ENCODE measurements around the gene ABCA1. TPM values are rescaled to one million over a fixed set of nuclear protein-coding genes. Genes with fewer than 3 reads are reported as not detected.

The ABCA1 gene
- total and polyA plus RNA-seq, 2 of the 4 experiments (the other 2 are of a cell fraction): 5.8 to 52.2 TPM

GRCh38 chr9:104746798-104747197 is 181.2 kb downstream of the ABCA1 start:
- Histone ChIP-seq H3K9me3 (ENCODE audit: control insufficient read depth, insufficient read depth, low read length) (no peaks in the 10 kb centered on the region), H2AK9ac (replicated peaks; ENCODE audit: low read depth, low read length, poor library complexity) (no peak overlapping the region), H4K20me1 (ENCODE audit: insufficient read depth, low read length) (no peaks in the 10 kb centered on the region), H3K14ac (replicated peaks; ENCODE audit: low read depth, low read length) (no peak overlapping the region), H3K9me1 (ENCODE audit: insufficient read depth, low read length) (no peaks in the 10 kb centered on the region), H2BK15ac (ENCODE audit: low read depth, low read length) (no peak overlapping the region), H3K79me1 (ENCODE audit: low read depth in 1 of 2, low read length in 2 of 2) (peaks cover 11 to 24% of the 10 kb centered on the region in 2 experiments), H3K27ac (ENCODE audit: insufficient read depth, low read length) (no peak overlapping the region), H2BK5ac (ENCODE audit: low read depth, low read length, poor library complexity, severe bottlenecking) (no peak overlapping the region), H3K56ac (ENCODE audit: extremely low read depth, insufficient read depth, low read length) (peak overlapping the region; percentile 72; the same call in 1 of the 2 replicates), H2AFZ (replicated peaks; ENCODE audit: low read length, poor library complexity) (peak overlapping the region; percentile 100), H2AK5ac (ENCODE audit: low read depth, low read length) (no peak overlapping the region), H4K5ac (ENCODE audit: low read depth, low read length) (no peak overlapping the region), H3K36me3 (ENCODE audit: control insufficient read depth, insufficient read depth, low read length) (no peaks in the 10 kb centered on the region), H3K4me2 (ENCODE audit: low read depth, low read length) (peak overlapping the region; percentile 96), H3K23ac (ENCODE audit: low read depth, low read length) (peak overlapping the region; percentile 85; the same call in 1 of the 2 replicates), H4K91ac (ENCODE audit: insufficient read depth, low read depth, low read length) (no peak overlapping the region), H2BK20ac (ENCODE audit: low read depth, low read length) (no peak overlapping the region), H3K27me3 (ENCODE audit: control insufficient read depth, insufficient read depth, low read length) (no peaks in the 10 kb centered on the region), H2BK120ac (ENCODE audit: low read depth, low read length) (no peak overlapping the region), H3K18ac (ENCODE audit: low read depth, low read length) (no peak overlapping the region), H4K8ac (ENCODE audit: low read depth in 2 of 2, low read length in 2 of 2) (peak overlapping the region; percentile 60 to 95; a peak in 3 of 4 replicates), H3K4ac (ENCODE audit: low read depth, low read length) (no peak overlapping the region; the same call in 1 of the 2 replicates), H3K4me1 (ENCODE audit: control insufficient read depth, insufficient read depth, low read length) (peaks cover 2% of the 10 kb centered on the region; the same call in 1 of the 2 replicates), H3K9ac (ENCODE audit: low read depth, low read length) (peak overlapping the region; percentile 56; the same call in 1 of the 2 replicates), H3K4me3 (ENCODE audit: insufficient read depth, low read depth, low read length) (peak overlapping the region; percentile 80; the same call in 1 of the 2 replicates)
- DNase-seq (no peak), ATAC-seq (ENCODE audit: low read depth) (no peak)
- dilution Hi-C loops (cut with HindIII; ENCODE audit: low sequenced_read_pairs, unreplicated experiment): no loop called here
- intact Hi-C loops (cut with micrococcal nuclease): loop anchor here (5.0 kb wide), 1 partner anchor 654 kb away; the partner anchor contains the start of gene SMC2
- ChIA-PET POLR2A (ENCODE audit: unreplicated experiment) (no interaction called here), CTCF (interaction anchor here (0.6 to 0.7 kb wide), 2 partner anchors 9 to 92 kb away, joined by 3 to 7 read pairs; no protein-coding TSS in a partner anchor)
- BruUV-seq (replicated peaks): no TSS peak
- no CpG with 5 or more reads among the region's 1 CpG for whole genome bisulfite sequencing, 2 experiments (ENCODE audit: extremely low coverage in 2 of 2, insufficient read length in 1 of 2)
- no peak for TF ChIP-seq MXI1 (IDR thresholded peaks at IDR 0.05; ENCODE audit: borderline replicate concordance, low read depth, low read length)
- TF ChIP-seq NFE2L2 (IDR thresholded peaks at IDR 0.05; ENCODE audit: low read depth, low read length): no peak
- no peak for TF ChIP-seq USF2 (IDR thresholded peaks at IDR 0.05; ENCODE audit: low read depth, low read length)
- no peak for TF ChIP-seq CTCF (conservative IDR thresholded peaks at IDR 0.05; ENCODE audit: low read depth, low read length)
- no peak for TF ChIP-seq RCOR1 (IDR thresholded peaks at IDR 0.05; ENCODE audit: insufficient replicate concordance, low read length)
- no peak for TF ChIP-seq ELK1 (IDR thresholded peaks at IDR 0.05; ENCODE audit: borderline replicate concordance, low read depth, low read length)
- no peak for TF ChIP-seq SMC3 (IDR thresholded peaks at IDR 0.05; ENCODE audit: low read depth, low read length)
- no peak for TF ChIP-seq RAD21 (IDR thresholded peaks at IDR 0.05; ENCODE audit: low read length)
- TF ChIP-seq CEBPB (IDR thresholded peaks at IDR 0.05; ENCODE audit: low read depth, low read length): no peak
- TF ChIP-seq CHD1 (IDR thresholded peaks at IDR 0.05; ENCODE audit: low read depth, low read length): no peak
- no peak for TF ChIP-seq BHLHE40 (IDR thresholded peaks at IDR 0.05; ENCODE audit: low read depth, low read length)
- no peak for TF ChIP-seq MAFK (IDR thresholded peaks at IDR 0.05; ENCODE audit: low read depth, low read length)
- TF ChIP-seq FOS (IDR thresholded peaks at IDR 0.05; ENCODE audit: low read depth, low read length): no peak
- no peak for TF ChIP-seq MAZ (IDR thresholded peaks at IDR 0.05; ENCODE audit: borderline replicate concordance, low read depth, low read length)
- TF ChIP-seq POLR2A (IDR thresholded peaks at IDR 0.05; ENCODE audit: low read depth, low read length): no peak
- no peak for TF ChIP-seq RFX5 (IDR thresholded peaks at IDR 0.05; ENCODE audit: low read depth, low read length)
- in situ Hi-C loops (cut with MboI; ENCODE audit: low sequenced_read_pairs): no loop called here
